HepG2 (cell line): ENCODE data around the gene AIF1. TPM values are rescaled to one million over a fixed set of nuclear protein-coding genes. Genes with fewer than 3 reads are reported as not detected.

Source experiments
- MEF2D ChIP-seq: sonication (generic); formaldehyde crosslinking; IDR thresholded peaks from 2 replicates; pipeline ENCODE4 v1.5.1; 2020; ENCODE audit warnings: mild to moderate bottlenecking, missing genetic modification reagents
- MXD1 ChIP-seq: sonication (generic); formaldehyde crosslinking; IDR thresholded peaks from 2 replicates; pipeline ENCODE4 v1.4.0; 2020; ENCODE audit warnings: mild to moderate bottlenecking, missing genetic modification reagents
- MYPOP ChIP-seq: sonication (generic); formaldehyde crosslinking; IDR thresholded peaks from 2 replicates; pipeline ENCODE4 v1.8.1; 2023; ENCODE audit warnings: mild to moderate bottlenecking, moderate library complexity, missing genetic modification reagents
- NFIB ChIP-seq: sonication (generic); formaldehyde crosslinking; IDR thresholded peaks from 2 replicates; pipeline ENCODE4 v1.9.0; 2021; ENCODE audit warnings: missing genetic modification reagents, mild to moderate bottlenecking, borderline replicate concordance
- PAF1 ChIP-seq: IDR thresholded peaks from 2 replicates; pipeline ENCODE4 v1.6.1; 2016; ENCODE audit warnings: missing genetic modification reagents, missing compliant biosample characterization
- RBM39 ChIP-seq: fragments of 200-400 bp; formaldehyde crosslinking; IDR thresholded peaks from one replicate; pipeline ENCODE4 v1.6.1; 2018; ENCODE audit warnings: antibody characterized with exemption, mild to moderate bottlenecking, low read depth, low read length; ENCODE audit not compliant: poor library complexity, severe bottlenecking
- TAF1 ChIP-seq: sonication (generic); formaldehyde crosslinking; IDR thresholded peaks from 2 replicates; pipeline ENCODE4 v1.4.0; 2020; ENCODE audit warnings: missing genetic modification reagents
- THAP11 ChIP-seq: IDR thresholded peaks from 2 replicates; pipeline ENCODE4 v1.6.1; 2016; ENCODE audit warnings: missing biosample characterization, missing genetic modification reagents
- YEATS4 ChIP-seq: sonication (generic); formaldehyde crosslinking; IDR thresholded peaks from 2 replicates; pipeline ENCODE4 v1.4.0; 2020; ENCODE audit warnings: missing genetic modification reagents, borderline replicate concordance
- ZNF280D ChIP-seq: sonication (generic); formaldehyde crosslinking; IDR thresholded peaks from 2 replicates; pipeline ENCODE4 v1.5.1; 2020; ENCODE audit warnings: mild to moderate bottlenecking, missing genetic modification reagents
- ZNF331 ChIP-seq: sonication (generic); formaldehyde crosslinking; IDR thresholded peaks from 2 replicates; pipeline ENCODE4 v1.4.0; 2020; ENCODE audit warnings: missing genetic modification reagents
- ZNF335 ChIP-seq: sonication (generic); formaldehyde crosslinking; IDR thresholded peaks from 2 replicates; pipeline ENCODE4 v1.4.0; 2020; ENCODE audit warnings: missing genetic modification reagents
- ZNF34 ChIP-seq: sonication (generic); formaldehyde crosslinking; IDR thresholded peaks from 2 replicates; pipeline ENCODE4 v1.4.0; 2020; ENCODE audit warnings: mild to moderate bottlenecking, missing genetic modification reagents, borderline replicate concordance
- ZNF589 ChIP-seq: sonication (generic); formaldehyde crosslinking; conservative IDR thresholded peaks from 2 replicates; pipeline ENCODE4 v1.8.0; 2022; ENCODE audit warnings: mild to moderate bottlenecking, moderate library complexity, missing genetic modification reagents
- ZNF687 ChIP-seq: sonication (generic); formaldehyde crosslinking; IDR thresholded peaks from 2 replicates; pipeline ENCODE4 v1.5.1; 2020; ENCODE audit warnings: mild to moderate bottlenecking, missing genetic modification reagents, moderate library complexity
- ZNF841 ChIP-seq: sonication (generic); formaldehyde crosslinking; IDR thresholded peaks from 2 replicates; pipeline ENCODE4 v1.8.1; 2023; ENCODE audit warnings: missing genetic modification reagents, borderline replicate concordance
- polyA plus RNA-seq, 8 experiments: library from polyadenylated mRNA; depleted of rRNA in 3 of 8; stranded (reverse) in 7 of 8; unstranded in 1 of 8; fragments of >200 nt; fragmentation: Illumina TruSeq in 4 of 8; extraction: Trizol in 4 of 8; gene quantifications; 2 replicates each; pipeline versions ENCODE4 v1.2.1 to v1.2.3, GENCODE V29; 2011 to 2016; ENCODE audit warnings: low read depth in 4 of 8, missing spikeins in 1 of 8, mixed read lengths in 1 of 8; ENCODE audit not compliant: insufficient read depth in 1 of 8
- total RNA-seq, 5 experiments: library from RNA; depleted of rRNA; stranded (reverse); fragments of >200 nt; fragmentation: Illumina TruSeq; extraction: Trizol; gene quantifications; 2 replicates each; pipeline ENCODE4 v1.2.3, GENCODE V29; 2016; ENCODE audit warnings: low read depth in 1 of 5
- TF ChIP-seq, protein P1 (sequence below): sonication (generic); formaldehyde crosslinking; IDR thresholded peaks from 2 replicates; pipeline ENCODE4 v1.5.0; 2020; ENCODE audit warnings: mild to moderate bottlenecking, missing genetic modification reagents

Gene AIF1
- total and polyA plus RNA-seq, 2 of the 13 experiments (the other 11 are each of a cell fraction or from before 2014, with no cell fraction given) = 1.5 TPM; not detected in 1

DNA sequence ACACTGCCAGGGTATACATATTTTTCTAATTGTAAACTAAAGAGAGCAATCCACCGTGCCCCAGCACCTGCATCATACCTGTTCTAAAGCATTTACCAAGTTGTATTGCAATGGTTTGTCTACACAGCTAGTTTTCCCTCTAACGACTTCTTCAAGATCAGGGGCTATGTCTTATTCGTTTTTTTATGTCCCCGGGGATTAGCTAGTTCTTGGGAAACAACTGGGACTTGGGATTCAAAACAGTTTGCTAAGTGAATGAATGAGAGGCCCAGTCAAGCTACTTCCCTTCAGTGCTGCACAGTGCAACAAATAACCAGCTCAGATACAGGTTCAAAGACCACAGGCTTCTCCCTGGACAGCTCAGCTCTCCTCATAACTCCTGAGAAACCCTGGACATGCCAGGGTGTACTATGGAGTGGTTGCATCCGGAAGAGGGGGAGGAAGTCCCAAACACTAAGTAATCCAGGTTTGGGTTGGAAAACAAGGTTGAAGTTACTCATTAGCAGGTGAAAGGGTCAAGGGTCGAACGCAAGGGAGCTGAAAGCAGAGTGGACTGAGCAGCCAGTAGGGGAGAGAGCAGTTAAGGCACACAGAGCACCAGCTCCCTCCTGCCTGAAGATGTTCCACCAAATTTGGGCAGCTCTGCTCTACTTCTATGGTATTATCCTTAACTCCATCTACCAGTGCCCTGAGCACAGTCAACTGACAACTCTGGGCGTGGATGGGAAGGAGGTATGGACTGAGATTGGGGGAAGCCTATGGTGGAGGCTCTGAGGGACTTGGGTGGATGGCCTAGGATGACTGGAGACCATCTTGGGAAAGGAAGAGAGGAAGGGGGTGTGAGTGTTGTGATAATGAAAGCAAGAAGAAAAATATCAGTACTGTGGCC, 40.6 kb downstream of the AIF1 start, which contains the start of gene APOM (continued):
- peak; percentile 96 for TF ChIP-seq MYPOP
- TF ChIP-seq MXD1 (CRISPR knock-in tag) = no peak; the same call in 1 of the 2 replicates
- TF ChIP-seq MEF2D (CRISPR knock-in tag) = peak; percentile 98
- TF ChIP-seq TAF1 (CRISPR knock-in tag) = peak; percentile 99
- TF ChIP-seq NFIB (CRISPR knock-in tag) = no peak
- peak; percentile 99 for TF ChIP-seq ZNF335
- no peak; the same call in 1 of the 2 replicates for TF ChIP-seq ZNF841
- peak; percentile 89 for TF ChIP-seq THAP11
- no peak; the same call in 1 of the 2 replicates for TF ChIP-seq ZNF34
- peak; percentile 67 for TF ChIP-seq ZNF589 (CRISPR knock-in tag)
- TF ChIP-seq ZNF687 (CRISPR knock-in tag) = no peak; the same call in 1 of the 2 replicates
- peak; percentile 98 for TF ChIP-seq ZNF331
- peak; percentile 77; the same call in 1 of the 2 replicates for TF ChIP-seq YEATS4 (CRISPR knock-in tag)
- TF ChIP-seq, protein P1, sequence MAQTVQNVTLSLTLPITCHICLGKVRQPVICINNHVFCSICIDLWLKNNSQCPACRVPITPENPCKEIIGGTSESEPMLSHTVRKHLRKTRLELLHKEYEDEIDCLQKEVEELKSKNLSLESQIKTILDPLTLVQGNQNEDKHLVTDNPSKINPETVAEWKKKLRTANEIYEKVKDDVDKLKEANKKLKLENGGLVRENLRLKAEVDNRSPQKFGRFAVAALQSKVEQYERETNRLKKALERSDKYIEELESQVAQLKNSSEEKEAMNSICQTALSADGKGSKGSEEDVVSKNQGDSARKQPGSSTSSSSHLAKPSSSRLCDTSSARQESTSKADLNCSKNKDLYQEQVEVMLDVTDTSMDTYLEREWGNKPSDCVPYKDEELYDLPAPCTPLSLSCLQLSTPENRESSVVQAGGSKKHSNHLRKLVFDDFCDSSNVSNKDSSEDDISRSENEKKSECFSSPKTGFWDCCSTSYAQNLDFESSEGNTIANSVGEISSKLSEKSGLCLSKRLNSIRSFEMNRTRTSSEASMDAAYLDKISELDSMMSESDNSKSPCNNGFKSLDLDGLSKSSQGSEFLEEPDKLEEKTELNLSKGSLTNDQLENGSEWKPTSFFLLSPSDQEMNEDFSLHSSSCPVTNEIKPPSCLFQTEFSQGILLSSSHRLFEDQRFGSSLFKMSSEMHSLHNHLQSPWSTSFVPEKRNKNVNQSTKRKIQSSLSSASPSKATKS (CRISPR knock-in tag) = peak; percentile 97
- TF ChIP-seq PAF1 (CRISPR knock-in tag) = no peak
- peak; percentile 87 for TF ChIP-seq ZNF280D (CRISPR knock-in tag)
- no peak for TF ChIP-seq RBM39
